Mesenchymal stem cell (in vitro differentiated cells and primary cell): ENCODE measurements around the gene DENND6A.

Experiments used
- DNase-seq: peaks from one replicate; pipeline ENCODE4 v3.0.0-alpha.2; 2013
- H2AFZ ChIP-seq: one replicate; pipeline ENCODE4 v1.6.1; 2013; ENCODE audit warnings: low read depth, mild to moderate bottlenecking, control low read depth, inconsistent platforms, low read length, moderate library complexity
- H2AK5ac ChIP-seq: 2 replicates; pipeline ENCODE4 v1.6.1; 2013; ENCODE audit warnings: low read length, moderate library complexity, mild to moderate bottlenecking, inconsistent platforms; ENCODE audit not compliant: severe bottlenecking
- H2BK120ac ChIP-seq: one replicate; pipeline ENCODE4 v1.6.1; 2013; ENCODE audit warnings: low read depth, mild to moderate bottlenecking, inconsistent platforms, low read length, moderate library complexity
- H2BK12ac ChIP-seq, 2 experiments: one replicate each; pipeline ENCODE4 v1.6.1; 2013; ENCODE audit warnings: inconsistent platforms in 2 of 2, low read length in 2 of 2, mild to moderate bottlenecking in 2 of 2, moderate library complexity in 2 of 2, control low read depth in 1 of 2
- H2BK15ac ChIP-seq: one replicate; pipeline ENCODE4 v1.6.1; 2013; ENCODE audit warnings: mild to moderate bottlenecking, low read depth, inconsistent platforms; ENCODE audit not compliant: poor library complexity, severe bottlenecking
- H2BK5ac ChIP-seq: 2 replicates; pipeline ENCODE4 v1.6.1; 2013; ENCODE audit warnings: low read depth, mild to moderate bottlenecking, low read length, control low read depth, inconsistent platforms; ENCODE audit not compliant: poor library complexity, severe bottlenecking
- H3K14ac ChIP-seq, 2 experiments: one replicate each; pipeline ENCODE4 v1.6.1; 2013; ENCODE audit warnings: inconsistent platforms in 2 of 2, low read length in 2 of 2, control low read depth in 1 of 2, mild to moderate bottlenecking in 1 of 2, moderate library complexity in 1 of 2
- H3K18ac ChIP-seq, 2 experiments: one replicate each; pipeline ENCODE4 v1.6.1; 2013; ENCODE audit warnings: inconsistent platforms in 2 of 2, low read length in 2 of 2, control low read depth in 1 of 2, low read depth in 1 of 2, mild to moderate bottlenecking in 1 of 2
- H3K23ac ChIP-seq, 2 experiments: one replicate each; pipeline ENCODE4 v1.6.1; 2013; ENCODE audit warnings: inconsistent platforms in 2 of 2, low read length in 2 of 2, mild to moderate bottlenecking in 2 of 2, moderate library complexity in 2 of 2, control low read depth in 1 of 2
- H3K27ac ChIP-seq: 2 replicates; pipeline ENCODE4 v1.5.1; 2013; ENCODE audit warnings: mild to moderate bottlenecking, moderate library complexity, low read length, control low read depth, inconsistent platforms; ENCODE audit not compliant: poor library complexity, severe bottlenecking
- H3K27me3 ChIP-seq, 2 experiments: 2 replicates each; pipeline versions ENCODE4 v1.6.1 to v1.7.0; 2013; ENCODE audit warnings: low read length in 2 of 2, mild to moderate bottlenecking in 2 of 2, moderate library complexity in 2 of 2, control low read depth in 1 of 2, inconsistent platforms in 1 of 2; ENCODE audit not compliant: control insufficient read depth in 1 of 2, insufficient read depth in 1 of 2
- H3K36me3 ChIP-seq, 2 experiments: 2 replicates each; pipeline versions ENCODE4 v1.6.1 to v1.7.0; 2013; ENCODE audit warnings: low read length in 2 of 2, control low read depth in 1 of 2, inconsistent platforms in 1 of 2, low read depth in 1 of 2, mild to moderate bottlenecking in 1 of 2; ENCODE audit not compliant: insufficient read depth in 2 of 2, control insufficient read depth in 1 of 2
- H3K4ac ChIP-seq, 2 experiments: one replicate each; pipeline ENCODE4 v1.6.1; 2013; ENCODE audit warnings: inconsistent platforms in 2 of 2, low read length in 2 of 2, mild to moderate bottlenecking in 2 of 2, moderate library complexity in 2 of 2, control low read depth in 1 of 2, low read depth in 1 of 2
- H3K4me1 ChIP-seq: 2 replicates; pipeline ENCODE4 v1.6.1; 2013; ENCODE audit warnings: low read depth, low read length, control low read depth; ENCODE audit not compliant: control insufficient read depth, insufficient read depth
- H3K4me2 ChIP-seq: 2 replicates; pipeline ENCODE4 v1.6.1; 2013; ENCODE audit warnings: low read length, mild to moderate bottlenecking, inconsistent platforms; ENCODE audit not compliant: poor library complexity, severe bottlenecking
- H3K4me3 ChIP-seq, 2 experiments: 2 replicates each; pipeline versions ENCODE4 v1.5.1 to v1.7.0; 2013; ENCODE audit warnings: low read length in 2 of 2, mild to moderate bottlenecking in 2 of 2, control low read depth in 1 of 2, low read depth in 1 of 2; ENCODE audit not compliant: insufficient read depth in 1 of 2
- H3K79me1 ChIP-seq: replicated peaks from 2 replicates; pipeline ENCODE4 v1.6.1; 2013; ENCODE audit warnings: mild to moderate bottlenecking, control low read depth, low read length, inconsistent platforms; ENCODE audit not compliant: poor library complexity, severe bottlenecking
- H3K9ac ChIP-seq: 2 replicates; pipeline ENCODE4 v1.7.0; 2013; ENCODE audit warnings: mild to moderate bottlenecking, low read length, moderate library complexity
- H3K9me3 ChIP-seq: 2 replicates; pipeline ENCODE4 v1.7.0; 2013; ENCODE audit warnings: mild to moderate bottlenecking, low read length; ENCODE audit not compliant: control insufficient read depth
- H4K8ac ChIP-seq: one replicate; pipeline ENCODE4 v1.6.1; 2013; ENCODE audit warnings: inconsistent platforms, mild to moderate bottlenecking, low read length, moderate library complexity
- H4K91ac ChIP-seq: one replicate; pipeline ENCODE4 v1.6.1; 2013; ENCODE audit warnings: mild to moderate bottlenecking, low read length, inconsistent platforms
- WGBS: methylation state at CpG from one replicate; pipeline ENCODE4 v1.1.7; 2013; ENCODE audit warnings: mixed read lengths; 5-methylcytosine and 5-hydroxymethylcytosine counted together

DENND6A gene

GRCh38 chr3:57691411-57692132 lies 1.3 kb downstream of the DENND6A start:
- Histone ChIP-seq H3K18ac (no peak overlapping the region), H3K9me3 (no peaks in the 10 kb centered on the region), H2BK15ac (no peak overlapping the region), H2AK5ac (no peak overlapping the region), H3K27me3 (no peaks in the 10 kb centered on the region), H2BK5ac (no peak overlapping the region), H4K91ac (no peak overlapping the region), H3K36me3 (peaks cover 0 to 4% of the 10 kb centered on the region in 2 experiments), H3K4ac (no peak overlapping the region), H3K4me2 (peak overlapping the region; percentile 62), H3K14ac (no peak overlapping the region), H3K23ac (no peak overlapping the region), H3K4me1 (peaks cover 2% of the 10 kb centered on the region), H2BK12ac (no peak overlapping the region), H3K27ac (no peak overlapping the region), H3K79me1 (peaks cover 2% of the 10 kb centered on the region), H2BK120ac (no peak overlapping the region), H4K8ac (no peak overlapping the region), H3K9ac (peak overlapping the region; percentile 97), H3K4me3 (peak overlapping the region; percentile 34 to 94), H2AFZ (no peak overlapping the region)
- 50% methylated on average over 16 of the region's 19 CpGs for WGBS
- DNase-seq = peak; percentile 28

GRCh38 chr3:57689367-57690053 lies 3.4 kb downstream of the DENND6A start:
- H2BK5ac ChIP-seq = no peak overlapping the region
- H2BK12ac ChIP-seq = no peak overlapping the region
- no peak overlapping the region for H2BK15ac ChIP-seq
- no peak overlapping the region for H3K4me2 ChIP-seq
- H3K27ac ChIP-seq = no peak overlapping the region
- no peak overlapping the region for H3K9ac ChIP-seq
- H3K9me3 ChIP-seq = no peaks in the 10 kb centered on the region
- no peak overlapping the region for H4K91ac ChIP-seq
- H2BK120ac ChIP-seq = no peak overlapping the region
- no peak for DNase-seq
- H3K4me3 ChIP-seq = no peak overlapping the region
- H4K8ac ChIP-seq = no peak overlapping the region
- no peak overlapping the region for H3K4ac ChIP-seq
- 93% methylated on average over 4 of the region's 4 CpGs for WGBS
- no peak overlapping the region for H3K18ac ChIP-seq
- peaks cover 3% of the 10 kb centered on the region for H3K79me1 ChIP-seq
- H3K27me3 ChIP-seq = no peaks in the 10 kb centered on the region
- H3K23ac ChIP-seq = no peak overlapping the region
- peaks cover 2% of the 10 kb centered on the region for H3K4me1 ChIP-seq
- H3K36me3 ChIP-seq = peaks cover 0 to 4% of the 10 kb centered on the region in 2 experiments
- H2AK5ac ChIP-seq = no peak overlapping the region
- no peak overlapping the region for H2AFZ ChIP-seq
- H3K14ac ChIP-seq = no peak overlapping the region

GRCh38 chr3:57688291-57688690 lies 4.6 kb downstream of the DENND6A start:
- 100% methylated on average over 2 of the region's 3 CpGs for WGBS

GRCh38 chr3:57683286-57683685 lies 9.6 kb downstream of the DENND6A start:
- H3K18ac ChIP-seq = no peak overlapping the region
- H3K79me1 ChIP-seq = peaks cover 20% of the 10 kb centered on the region
- 98% methylated on average over 2 of the region's 2 CpGs for WGBS
- no peak overlapping the region for H2BK12ac ChIP-seq
- H3K23ac ChIP-seq = no peak overlapping the region
- DNase-seq = no peak
- no peak overlapping the region for H3K14ac ChIP-seq
- H2AK5ac ChIP-seq = no peak overlapping the region
- H4K91ac ChIP-seq = no peak overlapping the region
- H2BK15ac ChIP-seq = no peak overlapping the region
- H3K9ac ChIP-seq = no peak overlapping the region
- no peak overlapping the region for H2AFZ ChIP-seq
- no peak overlapping the region for H3K4me2 ChIP-seq
- no peak overlapping the region for H3K4me3 ChIP-seq
- no peak overlapping the region for H2BK120ac ChIP-seq
- H3K9me3 ChIP-seq = no peaks in the 10 kb centered on the region
- no peak overlapping the region for H3K27ac ChIP-seq
- H3K27me3 ChIP-seq = no peaks in the 10 kb centered on the region
- H2BK5ac ChIP-seq = no peak overlapping the region
- peaks cover 3 to 34% of the 10 kb centered on the region in 2 experiments for H3K36me3 ChIP-seq
- no peak overlapping the region for H3K4ac ChIP-seq
- no peak overlapping the region for H4K8ac ChIP-seq
- no peaks in the 10 kb centered on the region for H3K4me1 ChIP-seq

More at GRCh38 chr3:57688291-57688690, 4.6 kb downstream of the DENND6A start:
- no peak overlapping the region for H2AK5ac ChIP-seq
- no peak overlapping the region for H2BK15ac ChIP-seq
- peaks cover 4% of the 10 kb centered on the region for H3K79me1 ChIP-seq
- H4K91ac ChIP-seq = no peak overlapping the region
- H3K14ac ChIP-seq = no peak overlapping the region
- H3K4me3 ChIP-seq = no peak overlapping the region
- H3K27ac ChIP-seq = no peak overlapping the region
- H3K27me3 ChIP-seq = no peaks in the 10 kb centered on the region
- no peaks in the 10 kb centered on the region for H3K9me3 ChIP-seq
- H3K9ac ChIP-seq = peak overlapping the region; percentile 48
- no peak overlapping the region for H3K23ac ChIP-seq
- no peak overlapping the region for H3K4ac ChIP-seq
- no peak overlapping the region for H3K4me2 ChIP-seq
- H3K4me1 ChIP-seq = peaks cover 2% of the 10 kb centered on the region
- no peak overlapping the region for H2BK5ac ChIP-seq
- no peak overlapping the region for H2BK120ac ChIP-seq
- peaks cover 4% of the 10 kb centered on the region in 2 experiments for H3K36me3 ChIP-seq
- no peak overlapping the region for H2BK12ac ChIP-seq
- H2AFZ ChIP-seq = no peak overlapping the region
- no peak overlapping the region for H4K8ac ChIP-seq
- no peak for DNase-seq
- no peak overlapping the region for H3K18ac ChIP-seq
